ENCODE data around the gene STAC3.

STAC3 gene

GRCh38 chr12:57216921-57217879 lies 33.8 kb downstream of the STAC3 start:
- peak overlapping the region; percentile 47 for H3K4me3 ChIP-seq (replicated peaks; ENCODE audit: low read depth, low read length)
- no peak for DNase-seq (ENCODE audit: extremely low read depth, low read depth)

GRCh38 chr12:57216014-57216911 lies 34.7 kb downstream of the STAC3 start, which contains the start of gene NXPH4:
NXPH4 (plus strand) TSS chr12:57216794; CDS start chr12:57216970, 176 bp downstream.
- H3K4me3 ChIP-seq (replicated peaks; ENCODE audit: low read depth, low read length) = peak within 1 kb of the TSS; percentile 47
- DNase-seq (ENCODE audit: extremely low read depth, low read depth) = no peak
- TF ChIP-seq CTCF (IDR thresholded peaks at IDR 0.05; ENCODE audit: low read depth, low read length, missing control alignments) = no peak

More at GRCh38 chr12:57216921-57217879, 33.8 kb downstream of the STAC3 start:
- TF ChIP-seq CTCF (IDR thresholded peaks at IDR 0.05; ENCODE audit: low read depth, low read length, missing control alignments) = no peak

GRCh38 chr12:57215668-57216013 lies 35.3 kb downstream of the STAC3 start:
- no peak overlapping the region for H3K4me3 ChIP-seq (replicated peaks; ENCODE audit: low read depth, low read length)
- no peak for DNase-seq (ENCODE audit: extremely low read depth, low read depth)
- no peak for TF ChIP-seq CTCF (IDR thresholded peaks at IDR 0.05; ENCODE audit: low read depth, low read length, missing control alignments)

GRCh38 chr12:57215065-57215464 lies 35.9 kb downstream of the STAC3 start:
- DNase-seq (ENCODE audit: extremely low read depth, low read depth) = no peak
- no peak overlapping the region for H3K4me3 ChIP-seq (replicated peaks; ENCODE audit: low read depth, low read length)
- no peak for TF ChIP-seq CTCF (IDR thresholded peaks at IDR 0.05; ENCODE audit: low read depth, low read length, missing control alignments)

GRCh38 chr12:57214398-57214781 lies 36.6 kb downstream of the STAC3 start:
- peak; percentile 77 for TF ChIP-seq CTCF (IDR thresholded peaks at IDR 0.05; ENCODE audit: low read depth, low read length, missing control alignments)
- no peak for DNase-seq (ENCODE audit: extremely low read depth, low read depth)
- no peak overlapping the region for H3K4me3 ChIP-seq (replicated peaks; ENCODE audit: low read depth, low read length)

GRCh38 chr12:57213763-57214397 lies 37.1 kb downstream of the STAC3 start:
- no peak for TF ChIP-seq CTCF (IDR thresholded peaks at IDR 0.05; ENCODE audit: low read depth, low read length, missing control alignments)
- H3K4me3 ChIP-seq (replicated peaks; ENCODE audit: low read depth, low read length) = no peak overlapping the region
- no peak for DNase-seq (ENCODE audit: extremely low read depth, low read depth)

Measured in HFF-Myc (cell line).